ENCODE data around the gene EXOSC10. TPM values are rescaled to one million over a fixed set of nuclear protein-coding genes. Genes with fewer than 3 reads are reported as not detected.
"Not testable (repeated sequence)": the region's sequence is repeated elsewhere in the genome, so short reads cannot be mapped to it uniquely, and the experiment has no call there.

EXOSC10 gene
- total RNA-seq, 1 donor from 2014 or later, result 47.7 TPM

DNA sequence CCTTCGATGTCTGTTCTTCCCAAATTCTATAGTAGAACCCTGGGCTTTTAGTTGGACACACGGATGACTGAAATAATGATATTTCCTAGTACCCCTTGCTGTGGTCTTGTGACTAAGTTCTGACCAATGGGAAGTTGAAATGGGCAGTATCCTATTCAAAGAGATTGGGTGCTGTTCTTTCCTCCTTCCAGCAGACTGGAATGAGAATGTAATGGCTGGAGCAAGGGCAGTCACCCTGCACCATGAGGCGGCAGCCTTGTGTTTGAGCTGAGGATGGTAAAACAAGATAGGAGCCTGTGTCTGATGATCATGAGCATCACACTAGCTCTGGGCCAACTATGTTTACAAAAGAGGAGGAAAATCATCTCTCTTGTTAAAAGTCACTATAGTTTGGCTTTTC lies 34.7 kb downstream of the EXOSC10 start:
- Histone ChIP-seq H3K9me3 (no peaks in the 10 kb centered on the region), H3K27ac (no peak overlapping the region), H3K27me3 (ENCODE audit: low read depth) (no peaks in the 10 kb centered on the region), H3K36me3 (peaks cover 62% of the 10 kb centered on the region), H3K4me3 (no peak overlapping the region), H3K4me1 (peaks cover 14% of the 10 kb centered on the region)
- TF ChIP-seq, protein P1, sequence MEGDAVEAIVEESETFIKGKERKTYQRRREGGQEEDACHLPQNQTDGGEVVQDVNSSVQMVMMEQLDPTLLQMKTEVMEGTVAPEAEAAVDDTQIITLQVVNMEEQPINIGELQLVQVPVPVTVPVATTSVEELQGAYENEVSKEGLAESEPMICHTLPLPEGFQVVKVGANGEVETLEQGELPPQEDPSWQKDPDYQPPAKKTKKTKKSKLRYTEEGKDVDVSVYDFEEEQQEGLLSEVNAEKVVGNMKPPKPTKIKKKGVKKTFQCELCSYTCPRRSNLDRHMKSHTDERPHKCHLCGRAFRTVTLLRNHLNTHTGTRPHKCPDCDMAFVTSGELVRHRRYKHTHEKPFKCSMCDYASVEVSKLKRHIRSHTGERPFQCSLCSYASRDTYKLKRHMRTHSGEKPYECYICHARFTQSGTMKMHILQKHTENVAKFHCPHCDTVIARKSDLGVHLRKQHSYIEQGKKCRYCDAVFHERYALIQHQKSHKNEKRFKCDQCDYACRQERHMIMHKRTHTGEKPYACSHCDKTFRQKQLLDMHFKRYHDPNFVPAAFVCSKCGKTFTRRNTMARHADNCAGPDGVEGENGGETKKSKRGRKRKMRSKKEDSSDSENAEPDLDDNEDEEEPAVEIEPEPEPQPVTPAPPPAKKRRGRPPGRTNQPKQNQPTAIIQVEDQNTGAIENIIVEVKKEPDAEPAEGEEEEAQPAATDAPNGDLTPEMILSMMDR (IDR thresholded peaks at IDR 0.05), result no peak
- DNase-seq (no peak), ATAC-seq (no peak)
- intact Hi-C loops (cut with DNase I), result no loop called here

DNA sequence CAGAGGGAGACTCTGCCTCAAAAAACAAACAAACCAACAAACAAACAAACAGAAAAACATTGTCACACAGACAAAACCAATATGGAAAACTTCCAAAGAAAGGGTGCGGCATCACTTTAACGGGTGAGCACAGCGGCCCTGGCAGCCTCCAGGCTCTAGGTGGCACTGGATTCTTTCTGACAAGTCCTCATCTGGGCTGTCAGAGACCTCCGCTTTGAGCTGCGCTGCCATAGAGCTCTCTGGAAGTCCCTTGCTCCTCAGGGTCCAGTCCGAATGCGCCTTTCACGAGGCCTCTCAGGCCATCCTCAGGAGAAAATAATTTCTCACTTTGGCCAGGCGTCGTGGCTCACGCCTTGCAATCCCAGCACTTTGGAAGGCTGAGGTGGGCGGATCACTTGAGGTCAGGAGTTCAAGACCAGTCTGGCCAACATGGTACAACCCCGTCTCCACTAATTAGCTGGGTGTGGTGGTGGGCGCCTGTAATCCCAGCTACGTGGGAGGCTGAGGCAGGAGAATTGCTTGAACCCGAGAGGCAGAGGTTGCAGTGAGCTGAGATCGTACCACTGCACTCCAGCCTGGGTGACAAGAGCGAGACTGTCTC lies 35.6 kb downstream of the EXOSC10 start:
- H3K36me3 ChIP-seq, result peaks cover 53% of the 10 kb centered on the region
- DNase-seq; H3K4me3 ChIP-seq; ATAC-seq; H3K27me3 ChIP-seq (ENCODE audit: low read depth); intact Hi-C loops (cut with DNase I); H3K9me3 ChIP-seq; H3K27ac ChIP-seq: not testable (repeated sequence)
- peaks cover 17% of the 10 kb centered on the region for H3K4me1 ChIP-seq

DNA sequence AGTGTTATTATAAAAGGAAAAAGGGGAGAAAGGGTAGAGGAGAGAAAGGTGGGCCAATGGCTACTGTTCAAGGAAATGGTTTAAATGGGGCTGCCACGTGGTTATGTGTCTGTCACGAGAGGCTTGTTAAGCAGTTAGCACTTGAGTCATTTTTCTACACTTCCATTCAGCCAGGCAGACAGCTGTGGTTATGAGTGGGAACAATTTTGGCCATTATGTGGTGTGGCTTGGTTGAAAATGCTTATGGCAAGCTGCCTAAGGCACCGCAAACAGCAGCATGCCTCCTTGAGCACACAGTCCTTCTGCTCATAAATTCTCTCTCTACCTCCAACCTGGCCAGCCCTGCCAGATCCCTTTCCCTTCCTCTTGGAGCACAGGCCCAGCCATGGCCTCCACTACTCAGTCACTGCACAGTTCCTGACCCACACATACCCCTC lies 36.7 kb downstream of the EXOSC10 start:
- H3K9me3 ChIP-seq, result no peaks in the 10 kb centered on the region
- intact Hi-C loops (cut with DNase I), result no loop called here
- no peak overlapping the region for H3K4me3 ChIP-seq
- no peaks in the 10 kb centered on the region for H3K27me3 ChIP-seq (ENCODE audit: low read depth)
- ATAC-seq (no peak), DNase-seq (no peak)
- H3K27ac ChIP-seq, result no peak overlapping the region
- peaks cover 43% of the 10 kb centered on the region for H3K36me3 ChIP-seq
- TF ChIP-seq, protein P1 (IDR thresholded peaks at IDR 0.05), result no peak
- H3K4me1 ChIP-seq, result peaks cover 25% of the 10 kb centered on the region

DNA sequence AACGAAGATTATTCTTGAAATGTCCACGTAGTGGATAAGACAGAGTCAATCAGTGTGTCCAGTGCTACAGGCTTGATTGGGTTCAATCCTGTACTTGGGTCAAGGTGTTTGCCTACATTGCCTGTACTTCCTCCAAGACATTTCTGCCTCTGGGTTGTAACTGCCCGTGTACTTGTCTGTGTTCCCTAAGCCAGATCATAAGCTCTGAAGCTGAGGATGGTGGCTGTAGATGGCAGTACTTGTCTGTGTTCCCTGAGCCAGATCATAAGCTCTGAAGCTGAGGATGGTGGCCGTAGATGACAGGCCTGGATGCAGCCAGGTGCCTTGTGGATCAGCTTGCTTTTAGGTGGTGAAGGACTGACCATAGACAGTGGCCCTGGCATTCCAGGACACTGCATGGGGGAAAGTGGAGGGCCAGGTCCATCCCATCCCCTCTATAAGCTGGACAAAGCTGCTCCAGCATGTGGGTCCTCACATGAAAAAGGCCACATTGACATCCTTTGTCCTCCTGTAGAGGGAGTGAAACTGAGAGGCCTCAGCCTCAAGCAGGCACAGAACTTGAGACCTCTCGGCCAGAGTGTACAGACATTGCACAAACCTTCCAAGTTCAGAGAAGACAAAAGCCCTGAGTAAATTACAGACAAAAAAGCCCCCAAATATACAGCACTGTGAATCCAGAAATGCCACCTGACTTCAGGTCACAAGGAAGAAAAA lies 37.9 kb downstream of the EXOSC10 start:
- H3K36me3 ChIP-seq, result peaks cover 37% of the 10 kb centered on the region
- H3K27me3 ChIP-seq (ENCODE audit: low read depth), result no peaks in the 10 kb centered on the region
- intact Hi-C loops (cut with DNase I), result no loop called here
- DNase-seq (no peak), ATAC-seq (no peak)
- H3K4me3 ChIP-seq, result no peak overlapping the region
- H3K4me1 ChIP-seq, result peaks cover 25% of the 10 kb centered on the region
- TF ChIP-seq, protein P1 (IDR thresholded peaks at IDR 0.05), result no peak
- peak overlapping the region; percentile 1 for H3K27ac ChIP-seq
- H3K9me3 ChIP-seq, result no peaks in the 10 kb centered on the region

DNA sequence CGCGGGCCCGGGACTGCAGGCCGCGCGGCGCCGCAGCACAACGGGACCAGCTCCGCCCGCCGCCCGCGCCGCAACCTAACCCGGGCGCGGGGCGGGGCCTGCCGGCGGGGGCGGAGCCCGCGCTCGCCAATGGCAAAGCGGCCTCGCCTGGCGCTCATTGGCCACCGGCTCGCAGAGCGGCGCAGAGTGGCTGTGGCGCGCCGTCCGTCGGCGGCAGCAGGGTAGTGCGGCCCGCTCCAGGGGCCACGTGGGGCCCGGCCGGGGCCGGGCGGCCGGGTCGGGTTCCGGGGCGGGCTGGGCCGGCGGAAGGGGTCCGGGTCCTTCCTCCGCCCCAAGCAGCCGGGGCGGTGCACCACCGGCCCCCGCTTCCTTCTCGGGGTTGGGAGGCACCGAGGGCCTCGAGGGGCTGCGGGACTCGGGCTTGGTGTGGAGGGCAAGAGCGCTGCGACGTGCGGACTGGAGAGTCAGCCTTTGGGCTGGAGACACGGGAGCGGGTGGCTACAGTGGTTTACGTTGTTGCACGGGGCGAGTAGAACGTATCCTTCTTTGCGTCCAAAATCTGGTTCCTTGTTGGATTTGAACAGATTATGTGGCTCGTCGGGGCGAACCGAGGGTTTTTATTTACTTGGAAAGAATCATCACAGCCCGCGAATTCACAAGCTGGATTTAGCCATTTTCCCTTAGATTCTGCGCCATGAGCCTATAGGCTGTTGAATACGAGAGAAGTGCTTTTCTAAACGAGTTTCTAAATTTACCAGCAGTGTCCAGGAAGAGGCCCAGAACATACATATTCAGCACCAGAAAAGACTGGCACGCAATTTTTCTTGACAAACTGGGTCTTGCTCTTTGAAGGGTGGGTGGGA lies 39.5 kb downstream of the EXOSC10 start, which contains the start of gene SRM:
Gene SRM, minus strand, starts transcription at position 51 of the 863 bp plus-strand sequence. CDS start 75 bp downstream, outside the sequence.
- ATAC-seq, result peak; percentile 99 to 100
- H3K36me3 ChIP-seq, result peaks cover 34% of the 10 kb centered on the region
- peak; percentile 95 for DNase-seq
- H3K27me3 ChIP-seq (ENCODE audit: low read depth), result no peaks in the 10 kb centered on the region
- TF ChIP-seq, protein P1 (IDR thresholded peaks at IDR 0.05), result peak; percentile 67
- peaks cover 25% of the 10 kb centered on the region for H3K4me1 ChIP-seq
- H3K4me3 ChIP-seq, result peak within 1 kb of the TSS; percentile 88
- intact Hi-C loops (cut with DNase I), result no loop called here
- peak within 1 kb of the TSS; percentile 80 for H3K27ac ChIP-seq
- H3K9me3 ChIP-seq, result no peaks in the 10 kb centered on the region

All from lower lobe of right lung (tissue), 2 donors.